Suppressor macrophage treated with lipopolysaccharide for 4 hours (primary cell): ENCODE measurements around the gene PDE7B.

ENCODE experiments used
- DNase-seq: peaks from one replicate; pipeline ENCODE4 v3.0.0-alpha.2; 2020

PDE7B gene

DNA sequence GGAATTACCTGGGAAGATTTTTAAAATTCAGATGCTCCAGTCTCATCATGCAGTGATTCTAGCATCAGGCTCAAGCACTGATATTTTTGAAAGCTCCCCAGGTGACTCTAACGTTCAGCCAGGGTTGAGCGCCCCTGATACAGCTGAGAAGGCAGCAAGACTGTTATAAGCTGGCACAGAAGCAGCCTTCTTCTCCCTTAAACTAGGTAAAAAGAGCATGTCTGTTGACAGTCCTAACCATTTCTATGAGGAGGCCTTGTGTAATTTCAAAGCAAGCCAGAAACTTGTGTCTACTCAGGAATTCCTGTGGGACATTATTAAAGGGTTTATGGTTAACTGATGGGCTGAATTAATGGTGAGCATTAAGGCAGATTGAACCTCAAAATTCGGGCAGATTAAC is 141.9 kb downstream of the PDE7B start:
- no peak for DNase-seq

DNA sequence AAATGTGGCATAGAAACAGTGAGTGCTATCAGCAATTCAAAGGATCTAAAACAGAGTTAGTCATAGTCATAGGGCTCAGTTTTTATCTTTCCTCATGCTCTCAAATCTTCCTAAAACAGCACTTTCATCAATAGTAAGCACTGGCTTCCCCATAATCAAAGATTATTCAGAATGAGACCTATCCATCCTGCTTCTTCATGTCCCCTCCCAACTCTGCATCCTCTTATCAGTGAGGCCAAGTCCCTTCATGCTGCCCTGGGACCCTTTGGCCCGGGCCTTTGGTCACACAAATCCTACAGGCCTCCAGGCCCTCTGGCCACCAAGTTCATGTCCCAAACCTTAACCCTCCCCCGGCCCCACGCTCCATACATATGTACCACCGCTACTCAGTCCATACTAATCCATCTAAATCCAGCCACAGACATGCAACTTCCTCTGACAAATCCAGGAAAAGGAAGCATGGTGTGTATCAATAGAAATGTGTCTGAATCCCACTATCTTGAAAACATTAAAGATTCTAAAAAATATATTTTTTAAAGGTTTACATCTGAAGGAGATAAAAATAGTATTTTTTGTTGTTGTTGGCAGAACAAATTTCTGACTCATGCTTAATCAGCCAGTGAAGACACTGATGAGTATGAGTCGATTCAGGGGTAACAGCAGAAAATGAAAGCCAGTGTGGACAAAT is 143.5 kb downstream of the PDE7B start:
- peak; percentile 82 for DNase-seq

DNA sequence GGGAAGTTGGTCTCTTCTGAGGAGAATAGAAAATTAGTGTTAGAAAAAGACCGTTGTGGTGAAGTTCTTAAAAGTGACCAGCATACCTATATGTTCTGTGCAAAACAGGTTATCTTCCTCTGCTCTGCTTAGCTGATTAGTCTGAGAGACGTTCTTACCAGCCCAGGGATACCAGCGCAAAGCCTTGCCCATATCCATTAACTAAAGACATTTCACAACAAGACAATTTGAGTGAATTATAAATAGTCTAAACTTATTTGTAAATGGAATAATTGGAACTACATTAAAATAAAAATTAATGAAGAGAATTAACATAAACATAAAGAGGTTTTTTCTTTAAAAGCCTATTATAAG is 144.0 kb downstream of the PDE7B start:
- DNase-seq: no peak

GRCh38 chr6:135996668-135997067 is 145.2 kb downstream of the PDE7B start:
- no peak for DNase-seq

GRCh38 chr6:135999393-135999792 is 147.9 kb downstream of the PDE7B start:
- no peak for DNase-seq

- peak; percentile 70 for DNase-seq
These were observed 155.8 kb downstream of the PDE7B start for GRCh38 chr6:136007345-136007744.

DNA sequence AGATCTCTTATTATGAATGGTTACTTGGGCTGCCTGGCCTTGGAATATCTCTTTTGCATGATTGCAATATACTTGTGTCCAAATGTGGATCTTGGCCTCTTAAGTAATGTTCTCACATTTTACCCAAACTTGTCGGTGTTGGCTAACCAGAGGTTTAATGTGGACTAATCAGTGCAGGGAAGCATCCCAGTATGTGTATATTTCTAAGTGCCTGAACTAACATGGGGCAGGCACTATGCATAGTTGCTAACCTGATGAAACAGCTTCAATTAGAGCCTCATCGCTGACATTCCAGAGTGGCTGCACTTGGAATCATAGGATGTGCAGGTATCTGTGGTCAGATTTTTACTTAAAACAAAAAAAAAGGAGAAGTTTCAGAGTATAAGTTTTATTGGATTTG is 160.0 kb downstream of the PDE7B start:
- no peak for DNase-seq

DNA sequence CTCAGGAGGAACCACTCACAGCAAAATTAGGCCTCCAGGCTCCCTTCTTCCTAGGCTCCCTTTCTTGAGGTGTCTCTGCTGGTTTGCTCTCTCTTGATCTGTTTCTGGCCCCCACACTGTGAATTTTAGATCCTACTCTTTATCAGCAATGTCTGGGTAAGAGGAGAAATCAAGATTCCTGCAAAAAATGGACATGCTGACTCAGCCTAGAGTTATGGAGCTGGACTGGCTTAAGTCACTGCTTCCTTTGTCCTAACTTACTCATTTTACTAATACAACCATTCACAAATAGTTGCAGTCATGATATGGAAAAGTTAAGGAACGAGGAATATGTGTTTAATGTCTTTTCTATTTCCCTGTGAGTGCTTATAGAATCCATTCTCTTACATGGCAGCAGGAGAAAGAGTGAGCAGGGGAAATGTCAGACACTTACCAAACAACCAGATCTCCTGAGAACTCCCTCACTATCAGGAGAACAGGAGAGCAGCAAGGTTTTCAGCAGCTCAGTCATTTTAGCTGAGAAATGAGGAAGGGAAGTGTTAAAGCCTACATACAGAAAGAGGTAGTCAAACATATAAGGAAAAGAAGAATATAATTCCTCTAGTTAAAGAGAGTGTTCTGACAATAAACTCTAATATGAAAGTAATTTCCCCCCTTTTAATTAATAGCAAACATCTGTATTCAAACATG is 160.8 kb downstream of the PDE7B start:
- peak; percentile 15 for DNase-seq

- DNase-seq: no peak
These were observed 161.4 kb downstream of the PDE7B start for GRCh38 chr6:136012943-136013342.

DNA sequence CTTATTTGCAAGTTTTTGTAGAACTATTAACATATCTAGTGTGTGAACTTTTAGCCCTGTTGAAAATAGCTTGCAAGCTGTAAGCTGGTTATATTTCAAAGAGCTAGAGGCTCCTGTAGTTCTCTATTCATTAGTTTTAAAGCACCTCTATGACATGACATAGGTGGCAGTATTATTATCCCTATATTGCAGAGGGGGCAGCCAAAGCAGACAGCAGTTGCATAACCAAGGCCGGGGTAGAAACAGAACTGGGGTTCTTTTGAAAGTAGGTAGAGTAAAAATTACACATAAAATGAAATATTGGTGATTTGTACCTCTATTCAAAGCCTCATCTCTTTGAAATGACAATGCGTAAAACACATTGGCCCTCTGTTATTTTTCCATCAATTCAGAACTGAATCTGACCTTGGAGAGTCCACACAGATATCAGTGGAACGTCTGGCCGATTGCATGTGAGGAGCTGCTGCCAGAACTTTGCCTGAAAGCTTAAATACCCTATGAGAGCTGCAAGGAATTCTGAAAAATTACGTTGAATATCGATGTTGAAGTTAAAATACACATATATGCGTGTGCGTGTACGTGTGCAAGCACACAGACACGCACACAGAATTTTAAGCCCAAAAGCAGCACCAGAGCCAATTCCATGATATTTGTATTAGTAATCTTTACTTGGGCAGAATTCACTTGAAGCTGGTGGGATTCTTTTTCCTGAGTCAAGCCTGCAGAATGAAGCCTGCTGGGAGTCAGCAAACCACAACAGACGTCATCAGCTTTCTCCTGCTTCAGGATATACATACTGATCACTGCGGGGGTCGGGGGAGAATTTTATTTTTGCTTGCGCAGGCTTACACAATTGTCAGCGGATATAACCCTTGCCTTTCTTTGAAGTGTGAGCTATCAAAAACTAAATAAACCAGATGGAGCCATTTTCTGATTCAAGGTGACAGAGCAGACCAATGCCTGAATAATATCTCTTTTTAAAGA is 163.2 kb downstream of the PDE7B start:
- no peak for DNase-seq

GRCh38 chr6:136015531-136015930 is 164.0 kb downstream of the PDE7B start:
- DNase-seq: no peak

- no peak for DNase-seq
These were observed 165.0 kb downstream of the PDE7B start for GRCh38 chr6:136016228-136017225.

- no peak for DNase-seq
These were observed 169.2 kb downstream of the PDE7B start for GRCh38 chr6:136020691-136021090.

GRCh38 chr6:136022224-136022874 is 170.8 kb downstream of the PDE7B start:
- DNase-seq: no peak

DNA sequence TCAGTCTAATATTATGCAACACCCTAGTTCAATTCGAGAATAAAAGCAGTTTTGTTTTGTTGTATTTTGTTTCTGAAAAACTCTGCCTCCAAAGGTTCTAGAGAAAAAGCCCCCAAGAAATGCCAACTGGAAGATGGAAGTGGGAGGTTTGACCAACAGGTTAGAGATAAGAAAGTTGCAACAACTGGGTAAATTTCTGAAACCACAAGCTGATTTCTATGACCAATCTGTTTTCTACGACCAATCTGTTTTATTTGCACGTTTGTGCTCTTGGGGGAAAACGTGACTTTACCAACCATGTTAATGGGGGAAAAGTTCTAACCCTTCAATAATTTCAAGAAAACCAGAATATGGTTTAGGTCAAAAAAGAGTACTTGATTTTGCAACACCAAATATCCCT is 173.2 kb downstream of the PDE7B start:
- no peak for DNase-seq

DNA sequence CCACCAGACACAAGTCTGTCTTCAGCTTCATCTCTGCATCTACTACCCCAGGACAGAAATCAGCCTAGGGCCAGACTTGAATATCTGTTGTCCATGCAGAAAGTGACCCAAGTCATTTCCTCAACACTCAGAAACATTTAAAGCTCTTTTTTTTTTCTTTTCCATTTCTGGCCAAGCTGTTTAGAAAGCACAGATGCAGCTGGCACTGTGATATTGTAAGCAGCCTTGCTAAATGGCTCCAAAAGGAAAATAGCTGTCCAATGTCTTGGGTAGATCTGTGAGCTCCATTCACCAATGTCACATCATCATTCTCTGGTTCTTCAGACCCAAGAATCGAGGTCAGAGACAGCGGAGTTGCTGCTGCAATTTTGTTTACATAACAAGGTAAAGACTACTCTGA is 174.2 kb downstream of the PDE7B start:
- no peak for DNase-seq

DNA sequence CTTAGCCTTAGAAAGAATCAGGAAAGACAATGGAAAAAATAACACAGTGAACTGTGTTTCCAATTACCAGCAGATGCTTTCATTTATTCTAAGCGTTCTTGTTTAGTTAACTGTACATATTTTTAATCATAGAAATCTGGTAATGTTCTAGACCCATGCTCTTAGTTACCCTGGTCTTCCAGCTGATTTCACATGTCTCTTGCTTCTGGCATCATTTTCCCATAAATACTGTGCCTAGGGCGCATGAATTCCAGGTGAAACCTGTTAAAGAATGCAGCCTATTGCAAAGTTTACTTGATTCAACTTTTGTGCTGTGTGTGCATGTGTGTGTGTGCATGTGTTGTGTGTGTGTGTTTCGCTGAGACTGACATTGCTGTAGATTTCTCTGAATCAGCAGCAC is 178.6 kb downstream of the PDE7B start:
- DNase-seq: no peak

- DNase-seq: no peak
These were observed 180.5 kb downstream of the PDE7B start for GRCh38 chr6:136031982-136032381.

DNA sequence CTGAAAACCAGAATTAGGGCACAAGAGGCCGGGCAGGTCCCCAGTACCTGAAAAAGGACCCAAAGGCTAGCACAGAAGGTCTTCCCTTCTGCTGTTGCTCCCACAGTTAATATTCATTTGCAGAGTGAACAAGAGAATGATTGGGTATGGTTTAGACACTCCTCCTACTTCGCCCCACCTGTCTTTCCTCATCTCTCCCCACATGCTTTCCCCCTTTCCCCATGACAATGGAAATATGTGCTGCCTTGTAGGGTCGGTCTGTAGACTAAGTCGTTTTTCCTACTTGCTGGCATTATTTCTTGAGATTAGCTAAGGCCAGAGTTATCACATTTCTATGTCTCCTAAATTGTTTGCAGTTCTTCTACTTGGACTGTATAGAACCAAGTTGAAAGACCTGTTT is 181.9 kb downstream of the PDE7B start:
- DNase-seq: no peak

GRCh38 chr6:136034422-136034821 is 182.9 kb downstream of the PDE7B start:
- no peak for DNase-seq

DNA sequence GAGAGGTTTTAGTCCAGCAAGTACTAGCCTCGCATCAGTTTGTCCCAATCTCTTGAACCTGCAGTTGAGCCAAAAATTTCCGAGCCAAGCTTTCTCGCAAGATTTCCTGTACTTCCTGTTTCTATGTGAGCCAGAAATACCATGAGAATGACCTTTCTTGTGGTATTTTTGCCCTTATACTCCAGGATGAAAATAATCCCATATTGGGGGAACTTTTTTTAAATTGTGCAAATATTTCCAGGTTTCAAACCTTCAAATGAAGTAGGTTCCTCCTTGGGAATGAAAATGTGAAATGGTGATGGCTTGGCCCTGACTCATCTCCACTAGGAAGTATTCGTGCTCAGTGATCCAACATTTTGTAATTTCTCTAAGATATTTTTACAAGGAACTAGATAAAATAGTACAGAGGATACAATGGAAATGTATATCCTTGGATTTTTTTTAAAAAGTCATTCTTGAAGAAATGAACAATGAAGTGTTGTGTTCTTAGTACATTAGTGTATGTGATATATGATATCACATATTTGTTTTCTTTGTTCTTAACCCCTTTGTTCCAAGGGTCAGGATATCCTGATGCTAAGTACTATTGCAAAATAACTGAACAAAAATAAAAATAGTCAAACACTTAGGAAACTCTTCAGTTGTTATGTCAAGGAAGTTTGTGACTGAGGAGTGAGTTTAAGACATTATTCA is 184.0 kb downstream of the PDE7B start:
- peak; percentile 59 for DNase-seq
